CD14-positive monocyte (primary cell): ENCODE results near the gene DDX47. TPM values are rescaled to one million over a fixed set of nuclear protein-coding genes. Genes with fewer than 3 reads are reported as not detected.
"Not testable (repeated sequence)": the region's sequence is repeated elsewhere in the genome, so short reads cannot be mapped to it uniquely, and the experiment has no call there.

Experiments
- DNase-seq, 3 donors: peaks; one replicate each; pipeline ENCODE4 v3.0.0-alpha.2; 2011 to 2022
- H2AFZ ChIP-seq: 2 replicates; pipeline ENCODE4 v1.6.0; 2012; ENCODE audit warnings: mild to moderate bottlenecking, low read depth, low read length, inconsistent platforms; ENCODE audit not compliant: insufficient read depth, poor library complexity, severe bottlenecking
- H3K27ac ChIP-seq, 2 donors: 1 replicate in 1 of 2; 2 replicates in 1 of 2; pipeline ENCODE4 v1.5.1; 2012 to 2013; ENCODE audit warnings: low read length in 2 of 2, control low read depth in 1 of 2, inconsistent platforms in 1 of 2, low read depth in 1 of 2, mild to moderate bottlenecking in 1 of 2
- H3K27me3 ChIP-seq, 2 donors: one replicate each; pipeline versions ENCODE4 v1.6.0 to v1.6.1; 2011 to 2013; ENCODE audit warnings: low read length in 2 of 2; ENCODE audit not compliant: control insufficient read depth in 2 of 2, insufficient read depth in 2 of 2
- H3K36me3 ChIP-seq, 2 donors: replicated peaks in 1 of 2; 1 replicate in 1 of 2; 2 replicates in 1 of 2; pipeline versions ENCODE4 v1.5.1 to v1.6.1; 2012 to 2013; ENCODE audit warnings: low read length in 2 of 2, control low read depth in 1 of 2, inconsistent platforms in 1 of 2, mild to moderate bottlenecking in 1 of 2; ENCODE audit not compliant: insufficient read depth in 2 of 2, control insufficient read depth in 1 of 2
- H3K4me1 ChIP-seq, 2 donors: 1 replicate in 1 of 2; 2 replicates in 1 of 2; pipeline versions ENCODE4 v1.5.1 to v1.6.1; 2012 to 2013; ENCODE audit warnings: low read length in 2 of 2, control low read depth in 1 of 2, inconsistent platforms in 1 of 2, mild to moderate bottlenecking in 1 of 2, moderate library complexity in 1 of 2; ENCODE audit not compliant: insufficient read depth in 2 of 2, control insufficient read depth in 1 of 2
- H3K4me2 ChIP-seq: replicated peaks from 2 replicates; pipeline ENCODE3; 2012; ENCODE audit warnings: low read length, moderate library complexity, mild to moderate bottlenecking; ENCODE audit not compliant: poor library complexity, severe bottlenecking; ENCODE audit errors: extremely low read depth
- H3K4me3 ChIP-seq, 3 experiments: fragments of 200-600 bp in 1 of 3; sonication (generic) in 1 of 3; replicated peaks in 1 of 3; 1 replicate in 2 of 3; 2 replicates in 1 of 3; pipeline ENCODE4 v1.5.1; 2011 to 2013; ENCODE audit warnings: low read length in 3 of 3, mild to moderate bottlenecking in 3 of 3, control low read depth in 2 of 3, low read depth in 2 of 3, inconsistent platforms in 1 of 3, moderate library complexity in 1 of 3
- H3K79me2 ChIP-seq: 2 replicates; pipeline ENCODE4 v1.6.0; 2012; ENCODE audit warnings: mild to moderate bottlenecking, control low read depth, inconsistent platforms, low read length, moderate library complexity; ENCODE audit not compliant: insufficient read depth
- H3K9ac ChIP-seq: 2 replicates; pipeline ENCODE4 v1.6.0; 2017; ENCODE audit warnings: low read length, mild to moderate bottlenecking; ENCODE audit not compliant: insufficient read depth, poor library complexity, severe bottlenecking
- H3K9me3 ChIP-seq, 2 donors: replicated peaks in 1 of 2; 1 replicate in 1 of 2; 2 replicates in 1 of 2; pipeline versions ENCODE4 v1.5.1 to v1.6.1; 2012 to 2013; ENCODE audit warnings: low read length in 2 of 2, control low read depth in 1 of 2; ENCODE audit not compliant: control insufficient read depth in 1 of 2, insufficient read depth in 1 of 2
- H4K20me1 ChIP-seq: 2 replicates; pipeline ENCODE4 v1.6.0; 2012; ENCODE audit warnings: mild to moderate bottlenecking, low read length, control low read depth, moderate library complexity; ENCODE audit not compliant: insufficient read depth
- H3K27ac Mint-ChIP-seq, 7 donors: one replicate each; pipeline ENCODE4 v1.8.0; 2020; ENCODE audit warnings: mild to moderate bottlenecking in 7 of 7, mixed read lengths in 7 of 7, moderate library complexity in 6 of 7, inconsistent platforms in 2 of 7
- H3K27me3 Mint-ChIP-seq, 3 donors: one replicate each; pipeline ENCODE4 v1.8.0; 2021 to 2022; ENCODE audit warnings: low read depth in 3 of 3, mild to moderate bottlenecking in 3 of 3, mixed read lengths in 3 of 3, moderate library complexity in 3 of 3, inconsistent platforms in 1 of 3
- H3K36me3 Mint-ChIP-seq, 2 donors: one replicate each; pipeline ENCODE4 v1.8.0; 2020; ENCODE audit warnings: mixed read lengths in 2 of 2, inconsistent platforms in 1 of 2, mild to moderate bottlenecking in 1 of 2
- H3K4me1 Mint-ChIP-seq: one replicate; pipeline ENCODE4 v1.8.0; 2020; ENCODE audit warnings: mild to moderate bottlenecking, mixed read lengths
- H3K4me3 Mint-ChIP-seq, 2 donors: one replicate each; pipeline ENCODE4 v1.8.0; 2020; ENCODE audit warnings: mild to moderate bottlenecking in 2 of 2, mixed read lengths in 2 of 2, moderate library complexity in 1 of 2
- H3K9me3 Mint-ChIP-seq, 7 donors: one replicate each; pipeline ENCODE4 v1.8.0; 2020 to 2022; ENCODE audit warnings: mixed read lengths in 7 of 7, mild to moderate bottlenecking in 6 of 7, moderate library complexity in 6 of 7, inconsistent platforms in 2 of 7
- CTCF ChIP-seq: fragments of 200-600 bp; IDR thresholded peaks from one replicate; pipeline ENCODE4 v1.8.0; 2022; ENCODE audit warnings: antibody characterized with exemption, mild to moderate bottlenecking
- WGBS: methylation state at CpG from one replicate; pipeline ENCODE4 v1.1.5; 2013; ENCODE audit warnings: missing lambda C conversion rate; ENCODE audit not compliant: insufficient coverage; 5-methylcytosine and 5-hydroxymethylcytosine counted together
- intact Hi-C, 2 donors: fragments of 100-400 bp; cut with micrococcal nuclease; formaldehyde crosslinking; loops; one replicate each; pipeline versions ENCODE4 v1.15.0 to v1.15.1; 2023
- polyA plus RNA-seq, 3 donors: library from polyadenylated mRNA; depleted of rRNA in 1 of 3; unstranded in 2 of 3; stranded (reverse) in 1 of 3; fragments of 300-500 nt in 2 of 3; fragments of >200 nt in 1 of 3; fragmentation: Illumina TruSeq in 2 of 3; gene quantifications; 1 replicate in 2 of 3; 2 replicates in 1 of 3; pipeline ENCODE4 v1.2.3, GENCODE V29; 2012 to 2021

The DDX47 gene
- polyA plus RNA-seq, 3 donors: 27.6 to 35.2 (median 30.1) TPM

DNA sequence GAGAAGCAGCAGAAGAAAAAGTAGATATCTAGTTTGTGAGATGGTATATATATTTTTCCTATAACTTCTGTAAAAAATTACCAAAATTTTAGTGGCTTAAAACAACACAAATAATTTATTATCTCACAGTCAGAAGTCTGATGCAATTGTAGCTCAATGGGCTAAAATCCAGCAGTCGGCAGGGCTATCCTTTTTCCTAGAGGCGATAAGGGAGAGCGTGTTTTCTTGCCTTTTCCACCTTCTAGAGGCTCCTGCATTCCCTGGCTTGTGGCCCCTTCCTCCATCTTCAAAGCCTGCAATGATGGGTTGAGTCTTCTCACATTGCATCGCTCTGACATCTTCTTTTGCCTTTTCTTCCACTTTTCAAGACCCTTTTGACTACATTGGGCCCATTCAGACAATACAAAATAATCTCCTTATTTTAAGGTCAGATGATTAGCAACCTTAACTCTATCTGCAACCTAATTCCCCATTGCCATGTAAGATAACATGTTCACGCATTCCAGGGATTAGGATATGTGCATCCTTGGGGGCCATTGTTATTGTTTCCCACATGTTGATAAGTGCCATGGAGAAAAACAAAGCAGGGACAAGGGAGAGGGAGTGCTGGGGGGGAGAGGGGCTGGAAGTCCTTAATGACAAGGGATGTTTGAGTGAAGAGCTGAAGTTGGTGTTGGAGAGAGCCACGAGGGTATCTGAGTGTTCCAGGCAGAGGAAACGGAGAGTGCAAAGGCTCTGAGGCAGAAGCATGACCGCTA, 13.8 kb upstream of the DDX47 start:
- TF ChIP-seq CTCF: no peak
- no peak overlapping the region for H3K4me3 Mint-ChIP-seq
- no peak overlapping the region for H3K27ac Mint-ChIP-seq
- peaks cover 5 to 7% of the 10 kb centered on the region in 2 donors for H3K4me1 ChIP-seq
- H3K4me2 ChIP-seq: no peak overlapping the region
- H3K9ac ChIP-seq: no peak overlapping the region
- H2AFZ ChIP-seq: no peak overlapping the region
- peaks cover 0 to 2% (median 0%) of the 10 kb centered on the region in 7 donors for H3K9me3 Mint-ChIP-seq
- H3K79me2 ChIP-seq: no peaks in the 10 kb centered on the region
- peaks cover 0 to 1% (median 0%) of the 10 kb centered on the region in 3 donors for H3K27me3 Mint-ChIP-seq
- WGBS: 80% methylated on average over 5 of the region's 8 CpGs
- peaks cover 20% of the 10 kb centered on the region for H3K4me1 Mint-ChIP-seq
- no peaks in the 10 kb centered on the region for H3K27me3 ChIP-seq
- DNase-seq: no peak
- H3K27ac ChIP-seq: no peak overlapping the region
- no peaks in the 10 kb centered on the region for H3K9me3 ChIP-seq
- no peaks in the 10 kb centered on the region for H4K20me1 ChIP-seq
- no peaks in the 10 kb centered on the region for H3K36me3 ChIP-seq
- no peak overlapping the region for H3K4me3 ChIP-seq
- intact Hi-C loops: no loop called here
- H3K36me3 Mint-ChIP-seq: no peaks in the 10 kb centered on the region

- Histone ChIP-seq H3K36me3 (no peaks in the 10 kb centered on the region), H2AFZ (peak overlapping the region; percentile 17), H3K4me3 (no peak overlapping the region), H4K20me1 (no peaks in the 10 kb centered on the region), H3K9me3 (no peaks in the 10 kb centered on the region), H3K79me2 (no peaks in the 10 kb centered on the region), H3K9ac (no peak overlapping the region), H3K4me1 (peaks cover 5 to 7% of the 10 kb centered on the region in 2 donors), H3K4me2 (no peak overlapping the region), H3K27me3 (no peaks in the 10 kb centered on the region), H3K27ac (no peak overlapping the region)
- H3K27ac Mint-ChIP-seq: peak overlapping the region in 2 of 7 donors; percentile 6 to 37
- 75% methylated on average over 8 of the region's 9 CpGs for WGBS
- peaks cover 0 to 2% (median 0%) of the 10 kb centered on the region in 7 donors for H3K9me3 Mint-ChIP-seq
- TF ChIP-seq CTCF: no peak
- peaks cover 0 to 1% (median 0%) of the 10 kb centered on the region in 3 donors for H3K27me3 Mint-ChIP-seq
- DNase-seq: no peak
- H3K36me3 Mint-ChIP-seq: no peaks in the 10 kb centered on the region
- peaks cover 20% of the 10 kb centered on the region for H3K4me1 Mint-ChIP-seq
- intact Hi-C loops: no loop called here
- no peak overlapping the region for H3K4me3 Mint-ChIP-seq
Measured at GRCh38 chr12:12800406-12801180, 12.6 kb upstream of the DDX47 start.

- H3K9ac ChIP-seq, intact Hi-C loops, H3K4me3 ChIP-seq, H2AFZ ChIP-seq, H3K36me3 Mint-ChIP-seq, H3K36me3 ChIP-seq, H3K4me3 Mint-ChIP-seq, H3K27me3 ChIP-seq, H4K20me1 ChIP-seq, H3K9me3 ChIP-seq, H3K27me3 Mint-ChIP-seq, H3K79me2 ChIP-seq, H3K4me1 ChIP-seq, H3K9me3 Mint-ChIP-seq, H3K4me2 ChIP-seq, H3K27ac ChIP-seq: not testable (repeated sequence)
- no CpG with 5 or more reads among the region's 4 CpGs for WGBS
- DNase-seq: peak in 1 of 3 donors; percentile 10
- Mint-ChIP-seq H3K27ac (peak overlapping the region in 2 of 7 donors; percentile 35 to 67), H3K4me1 (peaks cover 22% of the 10 kb centered on the region)
Measured at GRCh38 chr12:12801656-12802055, 11.5 kb upstream of the DDX47 start.
